SJCRH30 (cell line): ENCODE results near the gene CDON. TPM values are rescaled to one million over a fixed set of nuclear protein-coding genes. Genes with fewer than 3 reads are reported as not detected.

ENCODE experiments used
- DNase-seq, 2 experiments: peaks; one replicate each; pipeline ENCODE4 v3.0.0-alpha.2; 2015 to 2020
- H3K27ac ChIP-seq: fragments of 250-450 bp; sonication (Bioruptor Pico); 2 replicates; pipeline ENCODE4 v1.5.1; 2020; ENCODE audit warnings: mild to moderate bottlenecking, moderate library complexity
- H3K27me3 ChIP-seq: fragments of 250-450 bp; sonication (Bioruptor Pico); 2 replicates; pipeline ENCODE4 v1.5.1; 2020; ENCODE audit warnings: mild to moderate bottlenecking, moderate library complexity
- H3K36me3 ChIP-seq: fragments of 250-450 bp; sonication (Bioruptor Pico); 2 replicates; pipeline ENCODE4 v1.5.1; 2020; ENCODE audit warnings: mild to moderate bottlenecking, moderate library complexity
- H3K4me1 ChIP-seq: fragments of 250-450 bp; sonication (Bioruptor Pico); 2 replicates; pipeline ENCODE4 v1.5.1; 2020; ENCODE audit warnings: mild to moderate bottlenecking, moderate library complexity
- H3K4me3 ChIP-seq: fragments of 250-450 bp; sonication (Bioruptor Pico); 2 replicates; pipeline ENCODE4 v1.5.1; 2020; ENCODE audit warnings: mild to moderate bottlenecking, moderate library complexity
- H3K9me3 ChIP-seq: fragments of 250-450 bp; sonication (Bioruptor Pico); replicated peaks from 2 replicates; pipeline ENCODE4 v1.5.1; 2020; ENCODE audit warnings: mild to moderate bottlenecking, moderate library complexity
- total RNA-seq: library from RNA; depleted of rRNA; stranded (reverse); fragments of >200 nt; shearing (Covaris generic); gene quantifications from 2 replicates; pipeline ENCODE4 v1.2.3, GENCODE V29; 2014

Gene CDON
- total RNA-seq, 1 experiment from 2014 or later = 76.1 TPM

DNA sequence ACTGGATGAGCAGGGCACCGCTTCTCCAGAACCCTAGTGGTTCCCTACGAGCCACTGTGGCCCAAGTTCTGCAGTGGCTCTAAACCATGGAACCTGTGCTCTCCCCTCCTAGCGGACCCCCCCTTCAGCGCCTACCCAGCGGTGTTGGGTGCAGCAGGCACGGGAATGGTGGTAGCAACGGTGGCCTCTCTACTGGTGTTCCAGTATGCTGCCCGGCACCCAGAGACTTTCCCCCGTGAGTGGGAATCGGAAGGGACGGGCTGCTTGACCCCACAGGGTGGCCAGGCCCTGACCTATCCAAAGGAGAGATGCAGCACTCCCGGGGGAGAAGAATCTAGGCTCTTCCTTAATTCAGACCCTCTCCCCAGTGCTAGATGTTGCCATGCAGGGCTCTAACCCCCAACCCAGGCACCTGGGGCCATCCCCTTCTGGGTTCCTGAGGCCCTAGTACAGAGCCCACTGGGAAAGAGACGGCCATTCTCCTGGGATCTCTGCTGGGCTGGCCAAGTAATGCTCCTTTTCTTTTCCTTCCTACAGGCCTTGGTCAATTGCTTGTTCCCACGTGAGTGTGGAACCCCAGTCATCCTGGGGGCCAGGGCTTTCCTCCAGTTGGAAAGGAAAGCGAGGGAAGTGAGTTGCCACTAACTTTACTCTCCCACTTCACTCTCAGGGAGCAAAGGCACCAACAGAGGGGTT lies 107.6 kb downstream of the CDON start:
- DNase-seq = no peak
- no peaks in the 10 kb centered on the region for H3K9me3 ChIP-seq
- H3K4me1 ChIP-seq = no peaks in the 10 kb centered on the region
- no peak overlapping the region for H3K4me3 ChIP-seq
- no peak overlapping the region for H3K27ac ChIP-seq
- no peaks in the 10 kb centered on the region for H3K27me3 ChIP-seq
- peaks cover 26% of the 10 kb centered on the region for H3K36me3 ChIP-seq

DNA sequence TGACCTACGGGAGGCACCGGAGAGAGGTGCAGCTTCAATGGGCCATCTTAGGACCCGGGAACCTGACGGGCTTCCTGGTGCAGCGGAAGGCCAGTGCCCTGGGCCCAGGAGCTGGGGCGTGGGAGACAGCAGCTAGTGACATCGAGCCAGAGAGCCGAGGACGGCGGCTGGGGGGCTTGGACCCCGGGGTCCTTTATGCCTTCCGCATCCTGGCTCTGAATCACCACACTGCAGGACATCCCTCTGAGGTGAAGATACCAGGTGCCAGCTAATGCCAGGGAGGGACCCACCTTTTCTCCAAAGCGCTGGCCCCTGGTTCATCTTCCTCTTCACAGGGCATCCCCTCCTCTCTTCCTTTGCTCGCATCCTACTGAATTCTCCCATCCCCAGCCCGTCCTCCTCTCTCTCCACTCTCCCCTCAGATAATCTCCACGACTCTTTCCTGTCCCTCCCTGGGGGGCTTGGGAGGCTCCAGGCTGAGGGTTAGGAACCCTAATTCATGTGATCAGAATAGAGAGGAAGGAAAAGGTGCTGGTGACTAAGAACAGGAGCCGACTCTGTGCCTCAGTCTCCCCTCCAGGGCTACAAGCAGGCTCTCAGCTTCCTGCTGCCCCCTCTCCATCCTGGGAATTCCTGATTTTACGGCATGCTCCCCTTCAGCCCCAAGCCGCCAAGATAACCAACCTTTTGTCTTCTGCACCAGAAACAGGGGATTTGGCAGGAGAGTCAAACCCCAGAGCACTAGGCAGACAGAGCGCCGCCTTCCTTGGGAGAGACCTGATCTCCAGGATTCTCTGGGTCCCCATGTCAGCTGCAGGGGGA lies 108.3 kb downstream of the CDON start:
- Histone ChIP-seq H3K27ac (no peak overlapping the region), H3K27me3 (no peaks in the 10 kb centered on the region), H3K4me1 (no peaks in the 10 kb centered on the region), H3K4me3 (no peak overlapping the region), H3K36me3 (peaks cover 20% of the 10 kb centered on the region), H3K9me3 (no peaks in the 10 kb centered on the region)
- DNase-seq = no peak

DNA sequence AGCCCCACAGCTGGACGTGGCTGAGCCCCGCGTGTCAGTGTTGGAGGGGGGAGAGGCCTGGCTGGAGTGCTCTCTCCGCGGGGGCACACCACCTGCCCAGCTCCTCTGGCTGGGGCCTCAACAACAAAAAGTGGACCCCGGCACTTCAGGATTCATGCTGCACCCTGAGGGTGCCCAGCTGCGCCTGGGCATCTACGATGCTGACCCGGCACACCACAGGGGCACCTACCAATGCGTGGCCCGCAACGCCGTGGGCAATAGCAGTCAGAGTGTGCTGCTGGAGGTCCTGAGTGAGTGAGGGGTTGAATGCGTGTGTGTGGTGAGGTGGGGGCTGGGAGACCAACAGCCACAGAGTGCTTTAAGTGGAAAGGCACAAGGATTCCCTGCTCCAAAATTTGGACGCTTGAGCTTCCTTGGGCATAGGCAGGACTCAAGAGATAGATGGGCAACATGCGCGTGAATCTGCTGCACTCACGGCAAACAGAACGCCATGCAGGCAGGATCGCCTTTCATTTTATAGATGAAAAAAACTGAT lies 109.2 kb downstream of the CDON start:
- Histone ChIP-seq H3K27me3 (no peaks in the 10 kb centered on the region), H3K9me3 (no peaks in the 10 kb centered on the region), H3K27ac (no peak overlapping the region), H3K4me1 (no peaks in the 10 kb centered on the region), H3K4me3 (no peak overlapping the region), H3K36me3 (peaks cover 13% of the 10 kb centered on the region)
- DNase-seq = no peak

DNA sequence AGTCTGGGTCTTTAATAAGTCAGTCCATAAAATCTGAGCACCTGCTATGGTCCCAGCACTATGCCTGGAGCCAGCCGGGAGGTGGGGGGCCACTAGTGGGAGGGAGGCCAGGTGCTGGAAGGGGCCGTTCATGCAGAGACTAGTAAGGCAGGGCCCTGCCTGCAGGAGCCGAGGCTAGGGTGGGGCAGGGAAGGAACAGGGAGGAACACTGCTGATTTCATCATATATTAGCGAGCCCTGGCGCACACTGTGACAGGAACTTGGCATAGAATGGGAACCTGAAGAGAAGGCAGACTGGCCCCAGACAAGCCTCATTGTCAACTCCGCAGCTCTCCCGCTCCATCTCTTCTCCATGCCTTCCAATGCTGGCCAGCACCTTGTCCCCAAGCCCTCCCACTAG lies 109.7 kb downstream of the CDON start:
- DNase-seq = no peak
- H3K4me1 ChIP-seq = no peaks in the 10 kb centered on the region
- H3K27ac ChIP-seq = no peak overlapping the region
- H3K4me3 ChIP-seq = no peak overlapping the region
- H3K9me3 ChIP-seq = no peaks in the 10 kb centered on the region
- no peaks in the 10 kb centered on the region for H3K27me3 ChIP-seq
- peaks cover 13% of the 10 kb centered on the region for H3K36me3 ChIP-seq

DNA sequence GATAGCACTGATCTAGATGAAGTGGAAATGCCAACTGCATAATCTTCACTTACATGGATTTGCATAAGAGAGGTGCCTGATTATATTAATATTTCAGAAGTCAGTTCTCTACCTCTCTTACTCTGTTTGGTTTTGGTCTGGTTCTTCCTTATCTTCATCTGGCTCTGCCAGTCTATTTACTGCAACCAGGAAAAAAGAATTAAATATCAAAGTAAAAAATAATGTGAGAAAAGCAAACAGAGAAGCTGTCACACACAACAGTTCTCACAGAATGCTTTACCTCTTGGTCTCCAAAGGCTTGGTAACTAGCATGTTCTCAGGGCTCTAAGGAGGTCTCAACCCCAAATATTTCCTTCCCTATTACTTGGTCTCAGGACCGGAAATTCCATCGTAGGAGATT lies 110.1 kb downstream of the CDON start:
- no peak for DNase-seq
- H3K4me1 ChIP-seq = no peaks in the 10 kb centered on the region
- H3K36me3 ChIP-seq = peaks cover 13% of the 10 kb centered on the region
- H3K27ac ChIP-seq = no peak overlapping the region
- no peak overlapping the region for H3K4me3 ChIP-seq
- no peaks in the 10 kb centered on the region for H3K27me3 ChIP-seq
- no peaks in the 10 kb centered on the region for H3K9me3 ChIP-seq

DNA sequence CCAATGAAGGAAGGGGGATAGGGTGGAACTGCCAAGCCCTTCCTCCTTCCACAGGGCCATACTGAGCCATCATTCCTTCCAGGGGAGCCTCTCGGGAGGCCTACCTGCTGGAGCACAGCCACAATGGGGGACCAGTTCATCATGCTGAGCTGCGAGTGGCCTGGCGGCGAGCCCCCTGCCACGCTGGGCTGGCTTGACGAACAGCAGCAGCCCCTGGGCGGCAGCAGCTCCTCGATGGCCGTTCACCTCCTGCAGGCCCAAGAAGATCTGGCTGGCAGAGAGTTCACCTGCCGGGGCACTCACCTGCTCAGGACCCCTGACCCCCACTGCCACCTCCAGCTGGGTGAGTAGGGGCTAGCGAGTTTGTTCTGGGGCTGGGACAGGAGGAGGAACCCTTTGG lies 110.9 kb downstream of the CDON start:
- H3K9me3 ChIP-seq = no peaks in the 10 kb centered on the region
- H3K4me1 ChIP-seq = no peaks in the 10 kb centered on the region
- H3K36me3 ChIP-seq = peaks cover 11% of the 10 kb centered on the region
- no peak for DNase-seq
- no peaks in the 10 kb centered on the region for H3K27me3 ChIP-seq
- no peak overlapping the region for H3K4me3 ChIP-seq
- no peak overlapping the region for H3K27ac ChIP-seq

DNA sequence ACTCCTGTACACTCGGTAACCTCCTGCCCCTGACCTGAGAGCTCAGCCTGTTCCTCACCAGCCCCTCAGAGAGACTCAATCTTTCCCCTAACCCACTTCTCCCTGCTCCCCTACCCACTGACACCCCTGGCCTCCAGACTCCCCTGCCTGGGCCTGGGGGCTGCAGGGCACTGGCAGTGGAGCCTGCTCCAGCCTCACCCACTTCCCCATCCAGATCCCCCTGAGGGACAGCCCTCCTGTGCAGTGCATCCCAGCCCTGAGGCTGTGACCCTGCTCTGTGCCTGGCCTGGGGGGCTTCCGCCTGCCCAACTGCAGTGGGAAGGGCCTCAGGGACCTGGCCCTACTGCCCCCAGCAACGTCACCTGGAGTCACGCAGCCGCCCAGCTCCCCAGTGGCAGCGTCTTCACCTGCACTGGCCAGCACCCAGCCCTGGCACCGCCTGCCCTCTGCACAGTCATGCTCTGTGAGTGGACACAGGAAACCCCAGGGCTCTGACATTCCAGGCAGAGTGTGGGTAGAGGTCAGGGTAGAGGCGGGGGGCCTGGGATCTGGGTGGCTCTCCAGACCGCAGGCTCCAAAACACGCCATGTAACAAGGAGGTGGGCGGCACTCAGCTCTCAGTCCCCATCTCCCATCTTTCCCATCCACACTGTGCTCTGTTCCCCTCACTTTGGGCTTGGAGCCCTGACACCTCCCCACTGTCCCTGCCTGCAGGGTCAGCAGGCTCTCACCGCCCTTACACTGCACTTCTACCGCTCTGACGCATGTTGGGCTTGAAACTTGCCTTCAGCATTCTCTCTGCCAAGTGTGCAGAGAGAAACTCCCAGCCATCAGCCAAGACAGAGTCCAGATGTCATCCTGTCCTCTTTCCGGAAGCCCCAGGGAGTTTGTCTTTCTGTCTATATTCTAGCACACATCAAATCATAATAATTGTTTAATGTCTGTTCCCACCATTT lies 111.7 kb downstream of the CDON start:
- Histone ChIP-seq H3K27me3 (no peaks in the 10 kb centered on the region), H3K36me3 (peaks cover 6% of the 10 kb centered on the region), H3K4me3 (no peak overlapping the region), H3K4me1 (no peaks in the 10 kb centered on the region), H3K27ac (no peak overlapping the region), H3K9me3 (no peaks in the 10 kb centered on the region)
- no peak for DNase-seq

DNA sequence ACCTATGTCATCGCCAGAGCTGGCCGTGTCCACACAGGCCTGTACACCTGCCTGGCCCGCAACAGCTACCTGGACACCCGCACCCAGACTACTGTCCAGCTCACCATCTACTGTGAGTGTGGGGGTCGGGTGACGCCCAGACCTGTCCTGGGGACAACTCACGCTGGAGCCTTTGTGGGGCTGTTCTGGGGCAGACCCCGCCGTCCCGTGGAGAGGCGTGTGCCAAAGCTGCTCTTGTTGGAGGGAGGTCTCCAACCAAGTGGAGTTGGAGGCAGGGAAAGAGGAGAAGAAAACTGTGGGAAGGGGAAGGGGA lies 112.5 kb downstream of the CDON start:
- DNase-seq = no peak
- Histone ChIP-seq H3K27ac (no peak overlapping the region), H3K27me3 (no peaks in the 10 kb centered on the region), H3K4me1 (no peaks in the 10 kb centered on the region), H3K36me3 (no peaks in the 10 kb centered on the region), H3K9me3 (no peaks in the 10 kb centered on the region), H3K4me3 (no peak overlapping the region)

DNA sequence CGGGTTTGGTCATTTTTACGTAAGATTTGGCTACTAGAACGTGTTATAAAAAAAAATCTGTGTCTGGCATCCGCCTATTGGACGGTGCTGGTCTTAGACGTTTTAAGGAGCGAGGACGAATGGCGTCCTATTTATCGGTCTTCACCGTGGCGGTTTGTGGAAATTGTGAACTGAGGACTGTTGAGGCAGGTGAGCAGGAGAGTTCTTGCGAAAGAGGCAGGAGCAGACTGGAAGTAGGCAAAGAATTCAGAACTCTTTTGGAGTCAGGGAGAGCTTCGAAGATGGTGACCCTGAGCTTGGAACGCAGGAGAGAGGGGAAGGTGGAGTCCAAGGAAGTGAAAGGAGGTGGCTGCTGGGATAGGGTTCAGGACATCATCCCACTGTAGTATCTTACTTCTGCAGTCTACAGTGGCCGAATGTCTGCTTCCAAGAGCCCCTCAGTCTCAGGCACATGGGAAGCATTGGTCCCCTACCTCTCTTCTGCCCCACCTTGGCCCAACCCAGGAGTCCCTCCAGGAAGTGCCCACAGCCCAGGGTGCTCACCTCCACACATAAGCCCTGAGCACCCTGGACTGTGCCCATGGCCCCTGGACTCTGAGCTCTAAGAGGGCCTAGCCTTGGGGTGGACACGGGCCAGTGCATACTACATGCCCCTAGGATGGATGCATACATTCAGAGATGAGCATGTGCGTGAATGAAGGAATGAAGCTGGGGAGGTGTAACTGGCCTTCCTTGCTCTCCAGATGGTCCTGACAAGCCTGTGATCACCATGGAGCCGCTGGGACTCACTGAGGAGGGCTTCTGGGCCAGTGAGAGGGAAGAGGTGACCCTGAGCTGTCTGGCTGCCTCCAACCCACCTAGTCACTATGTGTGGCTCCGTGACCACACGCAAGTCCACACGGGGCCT lies 113.1 kb downstream of the CDON start:
- H3K27ac ChIP-seq = no peak overlapping the region
- no peaks in the 10 kb centered on the region for H3K36me3 ChIP-seq
- no peak overlapping the region for H3K4me3 ChIP-seq
- no peaks in the 10 kb centered on the region for H3K9me3 ChIP-seq
- no peaks in the 10 kb centered on the region for H3K4me1 ChIP-seq
- H3K27me3 ChIP-seq = no peaks in the 10 kb centered on the region
- DNase-seq = no peak

DNA sequence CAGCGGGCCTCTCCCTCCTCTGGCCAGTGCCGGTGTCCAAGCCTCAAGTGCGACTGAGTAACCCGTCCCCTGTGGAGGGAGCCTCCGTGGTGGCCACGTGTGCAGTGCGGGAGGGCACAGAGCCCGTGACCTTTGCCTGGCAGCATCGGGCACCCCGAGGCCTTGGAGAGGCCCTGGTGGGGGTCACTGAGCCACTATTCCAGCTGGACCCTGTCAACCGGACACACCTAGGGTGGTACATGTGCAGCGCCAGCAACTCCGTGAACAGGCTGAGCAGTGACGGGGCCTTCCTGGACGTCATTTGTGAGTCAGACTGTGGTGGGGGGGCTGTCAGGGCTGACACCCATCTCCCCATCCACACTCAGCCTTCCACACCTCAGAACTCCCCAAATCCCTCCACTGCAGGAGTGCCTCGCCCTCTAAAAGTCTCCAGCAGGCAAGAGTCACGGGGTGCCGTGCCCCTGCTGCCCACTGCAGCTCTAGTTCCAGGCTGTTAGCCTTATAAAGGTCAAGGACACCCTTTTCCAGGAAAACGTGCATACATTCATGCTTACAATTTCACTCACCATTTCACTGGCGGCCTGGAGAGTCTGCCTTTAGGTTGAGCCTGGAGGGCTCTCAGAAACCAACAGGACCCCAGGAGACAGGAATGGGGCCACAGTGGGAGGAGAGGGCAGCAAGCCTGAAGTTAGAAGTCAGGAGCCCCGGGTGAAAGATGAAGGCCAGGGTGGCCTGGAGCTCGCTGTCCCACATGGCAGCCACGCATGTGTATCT lies 114.2 kb downstream of the CDON start:
- H3K27ac ChIP-seq = no peak overlapping the region
- no peaks in the 10 kb centered on the region for H3K27me3 ChIP-seq
- no peaks in the 10 kb centered on the region for H3K36me3 ChIP-seq
- no peak for DNase-seq
- H3K9me3 ChIP-seq = no peaks in the 10 kb centered on the region
- H3K4me1 ChIP-seq = no peaks in the 10 kb centered on the region
- no peak overlapping the region for H3K4me3 ChIP-seq

DNA sequence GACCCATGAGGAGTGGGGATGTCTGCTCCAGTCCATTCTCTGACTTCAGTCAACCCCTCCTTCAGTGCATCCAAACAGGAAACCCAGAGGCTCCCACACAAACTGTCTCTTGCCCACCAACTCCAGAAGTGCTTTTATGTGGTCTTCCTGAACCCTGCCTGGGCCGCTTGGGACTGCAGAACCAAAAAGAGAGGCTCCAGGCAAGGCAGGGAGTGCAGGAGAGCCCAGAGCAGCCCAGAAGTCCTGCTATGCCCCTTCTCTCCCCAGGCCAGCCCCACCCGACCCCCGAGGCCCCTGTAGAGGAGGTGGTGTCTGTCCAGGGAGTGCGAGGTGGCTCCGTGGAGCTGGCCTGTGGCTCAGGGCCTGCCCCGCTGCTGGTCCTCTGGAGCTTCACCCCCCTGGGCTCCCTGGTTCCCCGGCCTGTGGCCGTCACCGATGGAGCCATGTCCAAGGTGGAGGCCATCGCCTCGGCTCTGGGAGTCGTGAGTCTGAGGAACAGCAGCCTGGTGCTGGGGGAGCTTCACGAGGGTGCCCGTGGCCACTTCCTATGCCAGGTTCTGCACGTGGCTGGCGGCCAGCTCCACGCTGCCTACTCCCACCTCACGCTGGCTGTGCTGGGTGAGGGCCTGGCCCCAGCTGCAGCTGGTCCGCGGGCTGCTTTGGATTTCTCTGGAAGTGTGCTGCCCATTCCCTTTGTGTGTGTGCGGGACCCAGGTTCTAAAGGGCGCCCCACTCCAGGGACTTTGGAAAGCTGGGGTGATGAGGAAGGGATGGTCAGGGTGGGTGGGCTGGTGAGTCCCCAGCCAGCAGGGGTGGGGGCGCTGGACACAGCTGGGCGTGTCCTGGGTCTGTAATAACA lies 115.0 kb downstream of the CDON start:
- H3K27ac ChIP-seq = no peak overlapping the region
- H3K4me3 ChIP-seq = no peak overlapping the region
- H3K36me3 ChIP-seq = no peaks in the 10 kb centered on the region
- H3K9me3 ChIP-seq = no peaks in the 10 kb centered on the region
- H3K4me1 ChIP-seq = peaks cover 7% of the 10 kb centered on the region; the same call in 1 of the 2 replicates
- H3K27me3 ChIP-seq = no peaks in the 10 kb centered on the region
- no peak for DNase-seq

DNA sequence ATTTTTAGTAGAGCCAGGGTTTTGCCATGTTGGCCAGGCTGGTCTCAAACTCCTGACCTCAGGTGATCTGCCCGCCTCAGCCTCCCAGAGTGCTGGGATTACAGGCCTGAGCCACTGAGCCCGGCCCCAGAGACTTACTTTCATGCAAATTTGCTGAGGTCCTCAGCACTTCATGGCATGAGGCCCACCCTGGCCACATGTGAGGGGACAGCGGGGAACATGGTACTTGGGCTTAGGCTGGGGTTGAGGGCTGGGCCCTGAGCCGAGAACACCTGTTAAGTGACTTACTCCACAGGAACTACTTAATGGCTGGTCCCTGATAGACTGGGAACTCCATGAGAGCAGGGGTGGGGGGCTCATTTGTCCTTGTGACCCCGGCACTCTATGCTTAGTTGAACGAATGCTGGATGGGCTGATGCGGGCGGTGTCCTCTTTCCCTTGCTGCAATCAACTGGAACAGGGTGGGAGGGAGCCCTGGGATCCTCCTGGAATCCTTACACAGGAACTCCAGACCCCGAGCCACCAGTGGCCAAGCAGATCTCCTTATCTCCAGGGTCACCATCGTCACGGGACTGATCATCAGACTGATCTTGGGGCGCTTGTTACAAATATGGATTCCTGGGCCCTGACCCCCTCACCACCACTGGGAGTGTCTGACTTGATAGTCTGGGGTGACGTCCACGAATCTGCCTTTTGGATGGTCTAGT lies 115.8 kb downstream of the CDON start:
- Histone ChIP-seq H3K27me3 (no peaks in the 10 kb centered on the region), H3K4me3 (no peak overlapping the region), H3K27ac (no peak overlapping the region), H3K36me3 (no peaks in the 10 kb centered on the region), H3K9me3 (no peaks in the 10 kb centered on the region), H3K4me1 (peaks cover 8% of the 10 kb centered on the region; the same call in 1 of the 2 replicates)
- DNase-seq = no peak
